Endothelial cell (in vitro differentiated cells): Measurements from ENCODE around the gene AKR1C2. TPM values are rescaled to one million over a fixed set of nuclear protein-coding genes. Genes with fewer than 3 reads are reported as not detected.
"Not testable (repeated sequence)": the region's sequence is repeated elsewhere in the genome, so short reads cannot be mapped to it uniquely, and the experiment has no call there.

Experiments
- DNase-seq: peaks from one replicate; pipeline ENCODE4 v3.0.0; 2021; ENCODE audit warnings: low spot score
- H3K27ac Mint-ChIP-seq: one replicate; pipeline ENCODE4 v1.8.0; 2021; ENCODE audit warnings: mixed read lengths, inconsistent platforms; ENCODE audit not compliant: unreplicated experiment
- H3K27me3 Mint-ChIP-seq: one replicate; pipeline ENCODE4 v1.8.0; 2021; ENCODE audit warnings: mild to moderate bottlenecking, moderate library complexity, mixed read lengths, inconsistent platforms; ENCODE audit not compliant: unreplicated experiment
- H3K36me3 Mint-ChIP-seq: one replicate; pipeline ENCODE4 v1.8.0; 2021; ENCODE audit warnings: mild to moderate bottlenecking, low read depth, mixed read lengths, inconsistent platforms; ENCODE audit not compliant: unreplicated experiment
- H3K4me1 Mint-ChIP-seq: one replicate; pipeline ENCODE4 v1.8.0; 2021; ENCODE audit warnings: mild to moderate bottlenecking, mixed read lengths, inconsistent platforms; ENCODE audit not compliant: unreplicated experiment
- H3K4me3 Mint-ChIP-seq: one replicate; pipeline ENCODE4 v1.8.0; 2021; ENCODE audit warnings: mild to moderate bottlenecking, mixed read lengths, inconsistent platforms; ENCODE audit not compliant: unreplicated experiment
- H3K9me3 Mint-ChIP-seq: one replicate; pipeline ENCODE4 v1.8.0; 2021; ENCODE audit warnings: mixed read lengths, inconsistent platforms; ENCODE audit not compliant: unreplicated experiment
- total RNA-seq: library from RNA; stranded (reverse); fragmentation: NEBNext Ultra II Directional; extraction: Animal tissue kit (Norgen Biotek cat#: 25700); gene quantifications from one replicate; pipeline ENCODE4 v1.2.1, GENCODE V29; 2021; ENCODE audit not compliant: unreplicated experiment
- TF ChIP-seq, protein P1 (sequence below): fragments of 200-600 bp; sonication (generic); IDR thresholded peaks from one replicate; pipeline ENCODE4 v1.5.0; 2021; ENCODE audit warnings: antibody characterized with exemption; ENCODE audit not compliant: unreplicated experiment

Gene AKR1C2
- total RNA-seq, 1 donor from 2014 or later = not detected

DNA sequence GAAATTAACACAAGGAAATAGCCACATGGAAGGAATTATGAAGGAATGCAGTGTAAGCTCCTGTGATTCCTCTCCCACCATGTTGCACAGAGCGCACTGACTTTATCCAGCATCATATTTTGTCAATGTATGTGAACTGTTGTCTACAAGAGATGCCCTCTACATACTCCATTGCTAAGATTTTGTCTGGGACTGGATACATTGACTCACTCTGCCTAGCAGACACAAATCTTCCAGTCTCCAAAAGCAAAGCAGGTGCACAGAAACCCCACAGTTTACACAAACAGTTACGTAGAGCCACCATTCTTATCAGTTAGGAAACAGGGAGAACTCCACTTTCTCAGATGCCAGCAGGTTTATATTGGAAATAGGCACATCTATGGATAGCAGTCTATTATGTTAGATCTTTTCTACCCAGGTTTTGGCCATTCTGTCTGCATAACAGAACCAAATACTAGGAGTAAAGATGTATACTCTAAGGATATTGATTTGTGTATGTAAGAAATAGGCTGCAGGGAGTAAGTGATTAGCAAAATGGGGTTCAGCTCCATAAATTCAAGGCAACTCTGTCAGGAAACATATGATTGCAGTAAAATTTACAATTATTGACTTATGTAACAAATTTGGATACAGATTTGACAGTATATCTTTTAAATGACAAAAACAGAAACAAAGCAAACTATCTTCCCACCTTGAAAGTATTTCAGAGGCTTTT, 1.5 kb downstream of the AKR1C2 start:
- H3K36me3 Mint-ChIP-seq = no peaks in the 10 kb centered on the region
- H3K4me3 Mint-ChIP-seq = no peak overlapping the region
- no peaks in the 10 kb centered on the region for H3K9me3 Mint-ChIP-seq
- no peak overlapping the region for H3K27ac Mint-ChIP-seq
- TF ChIP-seq, protein P1, sequence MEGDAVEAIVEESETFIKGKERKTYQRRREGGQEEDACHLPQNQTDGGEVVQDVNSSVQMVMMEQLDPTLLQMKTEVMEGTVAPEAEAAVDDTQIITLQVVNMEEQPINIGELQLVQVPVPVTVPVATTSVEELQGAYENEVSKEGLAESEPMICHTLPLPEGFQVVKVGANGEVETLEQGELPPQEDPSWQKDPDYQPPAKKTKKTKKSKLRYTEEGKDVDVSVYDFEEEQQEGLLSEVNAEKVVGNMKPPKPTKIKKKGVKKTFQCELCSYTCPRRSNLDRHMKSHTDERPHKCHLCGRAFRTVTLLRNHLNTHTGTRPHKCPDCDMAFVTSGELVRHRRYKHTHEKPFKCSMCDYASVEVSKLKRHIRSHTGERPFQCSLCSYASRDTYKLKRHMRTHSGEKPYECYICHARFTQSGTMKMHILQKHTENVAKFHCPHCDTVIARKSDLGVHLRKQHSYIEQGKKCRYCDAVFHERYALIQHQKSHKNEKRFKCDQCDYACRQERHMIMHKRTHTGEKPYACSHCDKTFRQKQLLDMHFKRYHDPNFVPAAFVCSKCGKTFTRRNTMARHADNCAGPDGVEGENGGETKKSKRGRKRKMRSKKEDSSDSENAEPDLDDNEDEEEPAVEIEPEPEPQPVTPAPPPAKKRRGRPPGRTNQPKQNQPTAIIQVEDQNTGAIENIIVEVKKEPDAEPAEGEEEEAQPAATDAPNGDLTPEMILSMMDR = no peak
- no peaks in the 10 kb centered on the region for H3K4me1 Mint-ChIP-seq
- DNase-seq = no peak
- no peaks in the 10 kb centered on the region for H3K27me3 Mint-ChIP-seq

DNA sequence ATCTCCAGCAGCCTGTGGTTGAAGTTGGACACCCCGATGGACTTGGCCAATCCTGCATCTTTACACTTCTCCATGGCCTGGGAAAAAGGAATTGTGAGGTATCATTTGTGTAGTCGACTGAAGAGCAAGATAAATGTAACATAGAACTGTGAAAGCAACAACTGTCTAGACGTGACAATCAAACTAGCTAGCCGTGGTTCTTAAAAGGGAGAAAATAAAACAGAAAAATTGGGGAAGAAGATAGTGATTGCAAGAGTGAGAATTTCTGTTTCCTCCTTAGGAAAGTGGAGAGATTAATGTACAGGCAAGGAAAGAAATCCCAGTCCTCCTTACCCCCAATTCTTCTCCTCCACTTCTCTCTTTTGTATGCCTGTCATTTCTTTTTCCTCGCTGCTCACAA, 5.0 kb downstream of the AKR1C2 start:
- H3K27me3 Mint-ChIP-seq = no peaks in the 10 kb centered on the region
- H3K4me1 Mint-ChIP-seq = no peaks in the 10 kb centered on the region
- no peaks in the 10 kb centered on the region for H3K9me3 Mint-ChIP-seq
- TF ChIP-seq, protein P1 = no peak
- H3K4me3 Mint-ChIP-seq = no peak overlapping the region
- no peak for DNase-seq
- H3K36me3 Mint-ChIP-seq = no peaks in the 10 kb centered on the region
- H3K27ac Mint-ChIP-seq = no peak overlapping the region

DNA sequence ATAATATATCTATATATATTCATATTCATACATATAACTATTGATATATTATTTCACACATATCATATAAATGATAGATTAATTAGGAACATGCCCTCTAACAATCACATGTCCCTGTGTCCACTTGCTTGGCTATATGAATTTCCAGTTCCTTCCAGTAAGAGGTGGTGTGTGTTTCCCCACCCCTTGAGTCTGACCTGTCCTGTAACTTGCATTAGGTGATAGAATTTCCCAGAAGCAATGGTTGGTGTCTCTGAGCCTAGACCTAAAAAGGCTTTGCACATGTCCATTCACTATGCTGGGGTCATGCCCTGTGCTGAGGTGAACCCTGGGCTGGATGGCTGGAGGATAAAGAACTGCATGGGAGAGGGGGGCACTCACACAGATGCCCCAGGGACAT, 9.4 kb downstream of the AKR1C2 start:
- H3K4me3 Mint-ChIP-seq, H3K9me3 Mint-ChIP-seq, H3K27ac Mint-ChIP-seq, H3K27me3 Mint-ChIP-seq, DNase-seq, H3K36me3 Mint-ChIP-seq, H3K4me1 Mint-ChIP-seq: not testable (repeated sequence)

DNA sequence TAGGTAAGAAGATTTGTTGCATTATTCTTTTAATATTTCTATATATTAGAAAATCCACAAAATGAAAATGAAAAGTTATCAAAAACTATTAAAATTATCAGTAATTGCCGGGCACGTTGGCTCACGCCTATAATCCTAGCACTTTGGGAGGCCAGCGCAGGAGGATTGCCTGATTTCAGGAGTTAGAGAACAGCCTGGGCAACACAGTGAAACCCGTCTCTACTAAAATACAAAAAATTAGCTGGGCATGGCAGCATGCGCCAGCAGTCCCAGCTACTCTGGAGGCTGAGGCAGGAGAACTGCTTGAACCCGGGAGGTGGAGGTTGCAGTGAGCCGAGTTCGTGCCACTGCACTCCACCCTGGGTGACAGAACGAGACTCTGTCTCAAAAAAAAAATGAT, 11.1 kb downstream of the AKR1C2 start:
- H3K4me3 Mint-ChIP-seq, DNase-seq, H3K4me1 Mint-ChIP-seq, H3K36me3 Mint-ChIP-seq, H3K27ac Mint-ChIP-seq, H3K9me3 Mint-ChIP-seq, H3K27me3 Mint-ChIP-seq: not testable (repeated sequence)

DNA sequence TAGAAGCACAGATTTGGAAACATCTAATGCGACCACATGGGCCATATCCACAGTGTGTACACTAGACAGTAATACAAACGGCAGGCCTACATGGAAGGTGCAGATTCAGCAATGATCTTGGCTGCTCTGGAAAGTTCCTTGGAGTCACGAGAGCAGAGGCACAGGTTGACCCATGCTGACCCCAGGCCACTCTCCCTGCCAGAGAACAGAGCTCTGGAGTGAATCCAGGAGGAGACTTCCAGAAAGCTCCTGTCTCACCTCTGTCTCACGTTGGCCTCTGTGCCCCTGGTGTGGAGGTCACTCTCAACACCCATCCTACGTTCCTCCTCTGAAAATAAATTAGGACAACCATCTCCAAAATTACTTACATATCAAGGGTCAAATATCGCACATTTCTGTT, 12.2 kb downstream of the AKR1C2 start:
- not testable (repeated sequence) for H3K27ac Mint-ChIP-seq, H3K9me3 Mint-ChIP-seq, H3K4me1 Mint-ChIP-seq, H3K27me3 Mint-ChIP-seq, H3K36me3 Mint-ChIP-seq, H3K4me3 Mint-ChIP-seq, DNase-seq

DNA sequence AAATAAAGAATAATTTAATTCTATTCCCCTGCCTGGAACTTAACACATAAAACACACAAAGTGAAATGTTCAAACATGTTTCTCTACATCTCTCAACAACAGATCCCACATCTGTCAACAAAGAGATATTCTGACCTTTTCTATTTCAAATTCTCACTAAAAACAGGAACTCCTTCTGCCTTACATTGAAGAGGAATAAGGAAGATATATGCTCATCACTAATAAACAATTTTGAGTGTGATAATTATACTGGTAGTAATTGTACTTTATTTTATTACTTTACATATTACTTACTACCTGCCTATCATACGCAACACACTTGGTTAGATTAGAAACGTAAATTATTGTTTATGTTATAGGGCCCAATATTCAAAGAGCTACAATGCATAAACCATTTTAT, 13.4 kb downstream of the AKR1C2 start:
- no peak overlapping the region for H3K4me3 Mint-ChIP-seq
- no peaks in the 10 kb centered on the region for H3K4me1 Mint-ChIP-seq
- TF ChIP-seq, protein P1 = no peak
- no peak for DNase-seq
- H3K9me3 Mint-ChIP-seq = no peaks in the 10 kb centered on the region
- H3K27me3 Mint-ChIP-seq = no peaks in the 10 kb centered on the region
- H3K36me3 Mint-ChIP-seq = no peaks in the 10 kb centered on the region
- H3K27ac Mint-ChIP-seq = no peak overlapping the region

DNA sequence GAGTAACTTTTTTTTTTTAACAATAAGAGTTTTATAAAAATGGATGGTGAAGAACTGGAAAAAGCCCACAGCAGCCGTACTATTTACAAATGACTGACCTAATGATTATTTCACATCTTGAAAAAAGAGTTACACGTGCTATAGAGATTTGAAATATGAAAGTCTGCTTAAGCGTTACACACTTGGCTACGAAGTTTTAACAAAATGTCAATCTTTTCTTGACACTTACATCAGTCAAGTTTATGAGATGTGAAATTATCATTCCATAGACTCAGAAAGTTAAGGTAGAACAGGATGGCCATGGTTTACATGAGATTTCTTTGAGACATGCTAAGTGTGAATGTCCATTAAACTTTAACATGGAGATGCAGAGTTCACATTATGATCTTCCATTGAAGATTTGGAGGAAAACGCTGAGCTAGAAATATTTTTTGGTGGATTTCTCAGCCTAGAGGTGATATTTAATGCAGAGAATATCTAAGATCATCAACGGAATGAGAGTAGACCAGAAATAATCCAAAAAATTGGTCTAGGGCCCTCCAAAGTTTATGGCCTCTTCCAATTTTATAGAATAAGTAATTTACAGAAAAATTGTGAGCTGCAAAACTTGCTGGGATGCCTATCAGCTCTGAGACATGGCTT, 15.5 kb downstream of the AKR1C2 start:
- not testable (repeated sequence) for DNase-seq, H3K36me3 Mint-ChIP-seq, H3K4me1 Mint-ChIP-seq, H3K4me3 Mint-ChIP-seq, H3K9me3 Mint-ChIP-seq, H3K27ac Mint-ChIP-seq, H3K27me3 Mint-ChIP-seq
